ENCODE measurements around the gene KRTAP12-3.
"Not testable (repeated sequence)": the region's sequence is repeated elsewhere in the genome, so short reads cannot be mapped to it uniquely, and the experiment has no call there.

Gene KRTAP12-3

DNA sequence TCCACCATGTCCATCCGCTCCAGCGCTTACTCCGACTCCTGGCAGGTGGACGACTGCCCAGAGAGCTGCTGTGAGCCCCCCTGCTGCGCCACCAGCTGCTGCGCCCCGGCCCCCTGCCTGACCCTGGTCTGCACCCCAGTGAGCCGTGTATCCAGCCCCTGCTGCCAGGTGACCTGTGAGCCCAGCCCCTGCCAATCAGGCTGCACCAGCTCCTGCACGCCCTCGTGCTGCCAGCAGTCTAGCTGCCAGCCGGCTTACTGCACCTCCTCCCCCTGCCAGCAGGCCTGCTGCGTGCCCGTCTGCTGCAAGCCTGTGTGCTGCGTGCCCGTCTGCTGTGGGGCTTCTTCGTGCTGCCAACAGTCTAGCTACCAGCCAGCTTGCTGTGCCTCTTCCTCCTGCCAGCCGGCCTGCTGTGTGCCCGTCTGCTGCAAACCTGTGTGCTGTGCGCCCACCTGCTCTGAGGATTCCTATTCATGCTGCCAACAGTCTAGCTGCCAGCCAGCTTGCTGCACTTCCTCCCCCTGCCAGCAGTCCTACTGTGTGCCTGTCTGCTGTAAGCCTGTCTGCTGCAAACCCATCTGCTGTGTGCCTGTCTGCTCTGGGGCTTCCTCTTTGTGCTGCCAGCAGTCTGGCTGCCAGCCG lies 30.4 kb upstream of the KRTAP12-3 start:
- not testable (repeated sequence) for DNase-seq (ENCODE audit: low read depth in 2 of 2)

DNA sequence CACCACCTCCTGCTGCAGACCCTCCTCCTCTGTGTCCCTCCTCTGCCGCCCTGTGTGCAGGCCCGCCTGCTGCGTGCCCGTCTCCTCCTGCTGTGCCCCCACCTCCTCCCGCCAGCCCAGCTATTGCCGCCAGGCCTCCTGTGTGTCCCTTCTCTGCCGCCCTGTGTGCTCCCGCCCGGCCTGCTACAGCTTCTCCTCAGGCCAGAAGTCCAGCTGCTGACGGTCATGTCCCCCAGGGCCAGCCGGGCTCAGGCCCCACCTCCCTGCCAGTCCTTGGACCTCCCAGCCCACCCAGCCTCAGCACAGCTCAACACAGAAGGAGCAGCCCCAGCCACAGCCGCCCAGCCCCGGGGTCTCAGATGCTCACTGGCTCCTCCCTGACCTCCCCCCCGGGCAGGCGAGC lies 29.9 kb upstream of the KRTAP12-3 start:
- DNase-seq (ENCODE audit: low read depth in 2 of 2) = not testable (repeated sequence)

DNA sequence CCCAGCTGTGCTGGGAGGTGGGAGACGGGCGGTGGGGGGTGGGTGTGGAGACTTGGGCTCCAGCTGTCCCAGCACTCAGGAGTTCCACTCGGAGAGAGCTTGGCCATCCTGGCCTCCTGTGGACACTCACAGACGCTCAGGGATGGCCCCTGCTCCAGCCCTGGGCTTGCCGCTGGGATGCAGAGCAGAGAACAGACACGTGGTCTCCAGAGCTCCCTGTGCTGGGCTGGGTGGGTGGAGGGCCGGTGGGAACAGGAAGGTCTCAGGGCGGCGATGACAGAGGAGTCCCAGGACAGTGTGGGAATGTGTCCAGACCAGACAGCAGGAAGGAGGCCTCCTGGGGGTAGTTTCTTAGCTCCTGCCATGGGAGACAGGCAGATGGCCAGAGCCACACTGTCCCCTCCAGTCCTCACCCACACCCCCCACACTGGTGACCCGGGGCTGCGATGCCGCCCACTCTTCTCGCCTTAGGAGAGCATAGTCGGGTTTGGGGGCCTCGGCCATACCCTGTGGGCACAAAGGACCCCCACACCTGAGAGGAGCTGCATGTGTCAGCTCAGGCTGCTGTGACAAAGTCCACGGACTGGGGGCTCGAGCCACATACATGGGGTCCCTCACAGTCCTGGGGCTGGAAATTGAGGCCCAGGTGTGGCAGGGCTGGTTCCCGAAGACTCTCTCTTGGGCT lies 28.9 kb upstream of the KRTAP12-3 start:
- DNase-seq (ENCODE audit: low read depth in 2 of 2) = no peak

DNA sequence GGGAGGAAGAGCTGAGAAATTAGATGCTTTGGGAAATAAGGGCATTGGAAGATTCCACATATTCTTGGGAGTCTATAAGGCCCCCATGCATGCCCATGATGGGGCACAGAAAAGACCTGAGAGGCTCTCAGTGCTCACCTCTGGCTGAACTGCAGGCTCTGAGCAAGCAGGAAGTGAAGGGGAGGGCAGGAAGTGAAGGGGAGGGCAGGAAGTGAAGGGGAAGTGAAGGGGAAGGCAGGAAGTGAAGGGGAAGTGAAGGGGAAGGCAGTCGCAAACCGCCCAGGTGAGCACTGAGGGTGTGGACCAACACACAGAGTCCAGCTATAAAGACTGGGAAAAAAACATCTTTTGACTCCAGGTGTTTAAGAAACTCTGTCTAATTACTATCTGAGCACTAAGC lies 27.3 kb upstream of the KRTAP12-3 start:
- no peak for DNase-seq (ENCODE audit: low read depth in 2 of 2)

DNA sequence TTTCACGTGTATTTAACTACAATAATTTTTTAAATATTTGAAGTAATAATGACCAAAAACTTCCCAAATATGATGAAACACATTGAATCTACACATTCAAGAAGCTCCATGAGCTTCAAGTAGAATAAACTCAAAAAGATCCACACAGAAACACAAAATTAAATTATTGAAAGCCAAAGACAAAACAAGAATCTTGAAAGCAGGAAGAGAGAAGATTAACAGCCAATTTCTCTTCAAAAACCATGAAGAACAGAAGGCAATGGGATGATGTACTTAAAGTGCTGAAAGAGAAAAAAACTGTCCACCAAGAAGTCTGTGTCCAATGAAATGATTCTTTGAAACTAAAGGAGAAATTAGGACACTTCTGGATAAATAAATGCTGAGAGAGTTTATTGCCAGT lies 25.7 kb upstream of the KRTAP12-3 start:
- DNase-seq (ENCODE audit: low read depth in 2 of 2) = no peak

DNA sequence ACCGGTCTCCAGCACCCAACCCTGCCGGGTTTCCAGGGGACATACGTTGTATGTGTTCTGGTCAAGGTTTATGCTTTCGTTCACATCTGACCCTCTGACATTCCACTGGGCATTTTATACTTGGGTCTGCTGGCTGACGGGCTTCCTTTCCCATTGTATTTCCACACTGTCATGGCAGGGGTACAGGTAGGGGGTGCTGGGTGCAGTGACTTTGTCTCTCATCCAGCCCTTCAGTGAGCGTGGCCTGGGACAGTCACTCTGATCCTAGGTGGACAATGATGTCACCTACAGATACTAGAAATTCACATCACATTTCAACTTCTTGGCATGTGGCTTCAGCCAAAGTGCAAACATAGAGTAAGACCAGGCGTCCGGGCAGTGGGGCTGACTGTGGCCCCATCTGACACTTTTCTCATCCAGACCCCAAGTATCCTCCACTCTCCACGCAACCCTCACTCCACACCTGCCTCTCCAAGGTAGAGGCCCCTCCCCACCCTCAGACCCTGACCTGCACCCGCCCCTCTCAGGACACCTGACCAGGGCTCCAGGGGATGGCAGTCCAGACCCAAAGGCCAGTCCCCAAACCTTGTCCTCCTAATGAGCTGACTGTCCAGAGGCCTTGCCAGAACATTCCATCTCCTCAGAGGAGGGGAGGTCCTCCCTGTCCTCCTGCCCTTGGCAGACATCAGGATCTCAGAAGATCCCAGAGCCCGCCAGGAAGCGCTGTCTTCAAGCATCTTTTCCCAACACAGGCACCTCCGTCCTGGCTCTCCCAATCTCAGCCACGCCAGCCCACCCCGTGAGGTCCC lies 21.3 kb upstream of the KRTAP12-3 start:
- no peak for DNase-seq (ENCODE audit: low read depth in 2 of 2)

DNA sequence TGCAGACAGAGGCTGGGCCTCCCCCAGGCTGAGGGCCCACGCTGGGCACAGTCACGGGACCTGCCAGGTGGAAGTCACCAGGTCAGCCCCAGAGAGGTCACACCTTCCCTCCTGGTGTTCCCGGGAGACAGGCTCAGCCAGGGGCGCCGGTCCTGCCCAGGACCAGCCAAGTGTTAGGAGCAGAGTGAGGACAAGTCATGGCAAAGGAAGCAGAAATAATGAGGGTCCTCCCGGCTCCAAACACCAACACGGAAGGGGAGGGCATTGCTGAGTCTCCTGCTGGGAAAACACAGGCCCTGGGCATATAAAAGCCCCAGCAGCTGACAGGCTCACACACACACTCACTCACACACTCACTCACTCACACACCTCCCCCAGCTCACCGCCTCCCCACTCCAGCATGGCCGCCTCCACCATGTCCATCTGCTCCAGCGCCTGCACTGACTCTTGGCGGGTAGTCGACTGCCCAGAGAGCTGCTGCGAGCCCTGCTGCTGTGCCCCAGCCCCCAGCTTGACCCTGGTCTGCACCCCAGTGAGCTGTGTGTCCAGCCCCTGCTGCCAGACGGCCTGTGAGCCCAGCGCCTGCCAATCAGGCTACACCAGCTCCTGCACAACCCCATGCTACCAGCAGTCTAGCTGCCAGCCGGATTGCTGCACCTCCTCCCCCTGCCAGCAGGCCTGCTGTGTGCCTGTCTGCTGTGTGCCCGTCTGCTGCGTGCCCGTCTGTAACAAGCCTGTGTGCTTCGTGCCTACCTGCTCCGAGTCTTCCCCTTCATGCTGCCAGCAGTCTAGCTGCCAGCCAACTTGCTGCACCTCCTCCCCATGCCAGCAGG lies 20.5 kb upstream of the KRTAP12-3 start, which contains the start of gene KRTAP10-10:
TSS of gene KRTAP10-10 (plus strand) at position 339 of the 833 bp plus-strand sequence. CDS start at position 401, 62 bp downstream.
- no peak for DNase-seq (ENCODE audit: low read depth in 2 of 2)

DNA sequence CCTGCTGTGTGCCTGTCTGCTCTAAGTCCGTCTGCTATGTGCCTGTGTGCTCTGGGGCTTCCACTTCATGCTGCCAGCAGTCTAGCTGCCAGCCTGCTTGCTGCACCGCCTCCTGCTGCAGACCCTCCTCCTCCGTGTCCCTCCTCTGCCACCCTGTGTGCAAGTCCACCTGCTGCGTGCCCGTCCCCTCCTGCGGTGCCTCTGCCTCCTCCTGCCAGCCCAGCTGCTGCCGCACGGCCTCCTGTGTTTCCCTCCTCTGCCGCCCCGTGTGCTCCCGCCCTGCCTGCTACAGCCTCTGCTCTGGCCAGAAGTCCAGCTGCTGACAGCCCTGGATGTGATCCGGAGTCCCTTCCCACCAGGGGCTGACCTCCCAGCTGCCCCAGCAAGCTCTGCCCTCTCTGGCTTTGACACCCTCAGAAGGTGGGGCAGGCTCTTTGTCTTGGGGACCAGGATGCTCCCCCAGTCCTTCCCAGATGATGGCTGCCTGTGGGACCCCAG lies 19.8 kb upstream of the KRTAP12-3 start:
- not testable (repeated sequence) for DNase-seq (ENCODE audit: low read depth in 2 of 2)

DNA sequence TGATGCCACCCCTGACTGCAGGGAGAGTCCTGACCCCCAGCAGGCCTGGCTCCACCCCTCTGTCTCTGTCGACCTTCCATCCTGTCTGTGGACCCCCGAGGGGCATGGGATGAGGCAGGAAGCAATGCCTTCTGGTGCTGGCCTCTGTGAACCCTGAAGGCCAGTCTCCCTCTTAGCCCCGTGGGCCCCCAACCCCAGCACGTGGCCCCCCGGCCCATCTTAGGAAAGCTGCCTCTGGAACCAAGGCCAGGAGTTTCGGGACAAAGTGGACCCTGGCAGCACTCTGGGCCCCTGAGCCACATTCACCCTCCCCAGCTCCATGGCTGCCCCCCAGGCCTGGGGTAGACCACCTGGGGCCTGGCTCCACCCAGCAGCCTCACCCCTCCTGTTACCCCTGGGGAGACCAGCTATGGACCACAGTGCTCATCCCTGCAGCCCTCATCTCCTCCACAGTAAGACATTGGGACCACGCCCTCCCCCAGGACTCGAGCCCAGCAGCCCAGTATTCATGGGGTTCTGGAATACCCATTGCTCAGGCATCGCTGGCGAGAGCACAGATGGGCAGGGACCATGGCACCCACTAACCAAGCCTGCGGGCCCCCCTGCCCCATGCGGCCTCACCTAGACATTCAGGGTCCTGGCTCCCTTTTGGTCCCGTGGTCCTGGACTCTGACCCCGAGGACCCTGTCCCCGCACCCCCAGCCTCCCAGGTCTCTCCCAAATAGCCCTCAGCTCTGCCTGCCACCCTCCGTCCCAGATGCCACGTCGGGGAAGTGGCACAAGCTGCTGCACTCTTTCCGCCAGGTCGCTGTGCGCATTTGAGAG lies 19.0 kb upstream of the KRTAP12-3 start:
- not testable (repeated sequence) for DNase-seq (ENCODE audit: low read depth in 2 of 2)

DNA sequence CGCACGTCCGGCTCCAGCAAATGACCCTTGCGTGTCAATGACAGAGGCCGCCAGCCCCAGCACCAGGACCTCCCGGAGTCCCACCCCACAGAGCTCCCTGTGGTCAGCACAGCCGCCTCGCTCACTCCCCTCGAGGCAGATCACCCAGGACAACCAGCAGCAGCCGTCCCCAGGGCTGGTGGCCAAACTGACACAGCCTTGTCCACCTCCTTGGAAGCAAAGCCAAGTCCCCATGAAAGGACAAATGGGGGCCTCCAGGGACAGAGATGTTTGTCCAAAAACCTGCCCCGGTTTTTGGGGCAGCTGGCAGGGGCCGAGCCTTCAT lies 18.4 kb upstream of the KRTAP12-3 start:
- DNase-seq (ENCODE audit: low read depth in 2 of 2) = no peak

DNA sequence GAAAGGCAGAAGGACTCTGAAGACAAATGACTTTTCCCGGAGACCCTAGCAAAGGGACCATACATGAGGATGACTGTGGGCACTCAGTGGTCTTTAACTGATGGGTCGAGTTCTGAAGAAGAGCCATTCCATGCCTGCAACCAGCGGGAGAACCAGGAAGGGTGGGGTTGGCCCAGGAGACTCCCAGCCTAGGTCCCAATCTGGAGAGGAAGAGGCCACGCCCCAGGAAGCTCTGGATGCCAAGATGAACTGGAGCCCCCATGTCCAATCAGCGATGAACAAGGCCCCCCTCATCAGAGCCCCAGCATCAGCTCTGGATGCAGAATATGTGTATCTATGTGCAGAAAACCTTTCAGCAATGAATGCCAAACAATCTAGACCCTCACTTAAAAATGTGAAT lies 17.0 kb upstream of the KRTAP12-3 start:
- no peak for DNase-seq (ENCODE audit: low read depth in 2 of 2)

DNA sequence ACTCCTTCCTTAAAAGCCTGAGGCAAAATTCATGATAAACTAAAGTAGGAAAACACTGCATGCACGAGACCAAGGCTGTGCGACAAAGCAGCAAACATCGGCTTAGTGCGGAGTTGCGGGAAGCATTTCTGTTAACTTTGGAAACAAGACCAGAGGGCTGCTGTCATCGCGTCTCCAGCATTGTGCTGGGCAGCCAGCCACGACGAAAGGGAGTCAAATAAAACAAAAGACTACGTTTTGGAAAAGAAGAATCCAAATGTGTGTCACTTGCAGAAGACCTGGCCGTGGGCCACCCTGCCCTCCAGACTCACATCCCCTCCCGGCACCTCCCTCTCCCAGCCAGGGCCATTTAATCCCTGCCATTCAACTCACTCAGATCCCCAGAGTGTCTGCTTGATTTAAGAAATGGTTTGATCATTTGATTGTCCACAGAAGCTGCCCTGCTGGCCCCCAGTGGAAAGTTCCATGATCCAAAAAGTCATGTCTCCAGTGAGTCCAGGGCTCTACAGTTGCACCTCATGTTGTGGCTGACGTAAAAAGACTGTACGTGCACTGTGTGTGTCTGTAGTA lies 13.9 kb upstream of the KRTAP12-3 start:
- no peak for DNase-seq (ENCODE audit: low read depth in 2 of 2)

DNA sequence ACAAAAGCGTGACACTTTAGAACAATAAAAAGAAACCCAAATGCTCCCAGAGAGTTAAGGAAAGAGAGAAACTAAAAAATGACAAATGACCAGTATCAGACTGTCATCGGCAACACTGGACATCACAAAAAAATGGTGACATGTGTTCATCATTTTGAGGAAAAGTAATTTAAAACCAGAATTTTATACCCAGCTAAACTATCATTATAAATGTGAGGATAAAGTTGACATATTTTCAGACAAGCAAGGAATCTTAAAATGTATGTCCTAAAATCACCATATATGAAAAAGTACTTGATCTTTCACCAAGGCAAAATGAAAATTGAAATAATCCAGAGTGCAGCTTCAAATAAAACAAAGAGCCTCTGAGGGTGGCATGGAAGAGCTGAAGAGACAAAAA lies 12.9 kb upstream of the KRTAP12-3 start:
- DNase-seq (ENCODE audit: low read depth in 2 of 2) = no peak

DNA sequence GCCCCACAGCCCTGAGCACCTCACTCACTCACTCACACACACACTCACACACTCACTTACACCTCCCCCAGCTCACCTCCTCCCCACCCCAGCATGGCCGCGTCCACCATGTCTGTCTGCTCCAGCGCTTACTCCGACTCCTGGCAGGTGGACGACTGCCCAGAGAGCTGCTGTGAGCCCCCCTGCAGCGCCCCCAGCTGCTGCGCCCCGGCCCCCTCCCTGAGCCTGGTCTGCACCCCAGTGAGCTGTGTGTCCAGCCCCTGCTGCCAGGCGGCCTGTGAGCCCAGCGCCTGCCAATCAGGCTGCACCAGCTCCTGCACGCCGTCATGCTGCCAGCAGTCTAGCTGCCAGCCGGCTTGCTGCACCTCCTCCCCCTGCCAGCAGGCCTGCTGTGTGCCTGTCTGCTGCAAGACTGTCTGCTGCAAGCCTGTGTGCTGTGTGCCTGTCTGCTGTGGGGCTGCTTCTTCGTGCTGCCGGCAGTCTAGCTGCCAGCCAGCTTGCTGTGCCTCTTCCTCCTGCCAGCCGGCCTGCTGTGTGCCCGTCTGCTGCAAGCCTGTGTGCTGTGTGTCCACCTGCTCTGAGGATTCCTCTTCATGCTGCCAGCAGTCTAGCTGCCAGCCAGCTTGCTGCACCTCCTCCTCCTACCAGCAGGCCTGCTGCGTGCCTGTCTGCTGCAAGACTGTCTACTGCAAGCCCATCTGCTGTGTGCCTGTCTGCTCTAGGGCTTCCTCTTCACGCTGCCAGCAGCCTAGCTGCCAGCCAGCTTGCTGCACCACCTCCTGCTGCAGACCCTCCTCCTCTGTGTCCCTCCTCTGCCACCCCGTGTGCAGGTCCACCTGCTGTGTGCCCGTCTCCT lies 11.1 kb upstream of the KRTAP12-3 start, which contains the start of gene KRTAP10-11:
TSS of gene KRTAP10-11 (plus strand) at position 49 of the 856 bp plus-strand sequence. CDS start at position 94, 45 bp downstream.
- not testable (repeated sequence) for DNase-seq (ENCODE audit: low read depth in 2 of 2)

DNA sequence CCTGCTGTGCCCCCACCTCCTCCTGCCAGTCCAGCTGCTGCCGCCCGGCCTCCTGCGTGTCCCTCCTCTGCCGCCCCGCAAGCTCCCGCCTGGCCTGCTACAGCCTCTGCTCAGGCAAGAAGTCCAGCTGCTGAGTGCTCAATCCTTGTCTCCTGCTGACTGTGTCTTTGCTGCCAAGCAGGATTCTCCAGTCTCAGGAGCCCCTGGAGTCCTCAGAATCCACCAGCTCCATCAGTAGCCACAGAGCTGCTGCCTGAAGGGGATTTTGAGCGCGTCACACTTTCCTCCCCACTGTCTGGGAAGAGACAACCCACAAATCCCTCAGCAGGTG lies 10.5 kb upstream of the KRTAP12-3 start:
- no peak for DNase-seq (ENCODE audit: low read depth in 2 of 2)

DNA sequence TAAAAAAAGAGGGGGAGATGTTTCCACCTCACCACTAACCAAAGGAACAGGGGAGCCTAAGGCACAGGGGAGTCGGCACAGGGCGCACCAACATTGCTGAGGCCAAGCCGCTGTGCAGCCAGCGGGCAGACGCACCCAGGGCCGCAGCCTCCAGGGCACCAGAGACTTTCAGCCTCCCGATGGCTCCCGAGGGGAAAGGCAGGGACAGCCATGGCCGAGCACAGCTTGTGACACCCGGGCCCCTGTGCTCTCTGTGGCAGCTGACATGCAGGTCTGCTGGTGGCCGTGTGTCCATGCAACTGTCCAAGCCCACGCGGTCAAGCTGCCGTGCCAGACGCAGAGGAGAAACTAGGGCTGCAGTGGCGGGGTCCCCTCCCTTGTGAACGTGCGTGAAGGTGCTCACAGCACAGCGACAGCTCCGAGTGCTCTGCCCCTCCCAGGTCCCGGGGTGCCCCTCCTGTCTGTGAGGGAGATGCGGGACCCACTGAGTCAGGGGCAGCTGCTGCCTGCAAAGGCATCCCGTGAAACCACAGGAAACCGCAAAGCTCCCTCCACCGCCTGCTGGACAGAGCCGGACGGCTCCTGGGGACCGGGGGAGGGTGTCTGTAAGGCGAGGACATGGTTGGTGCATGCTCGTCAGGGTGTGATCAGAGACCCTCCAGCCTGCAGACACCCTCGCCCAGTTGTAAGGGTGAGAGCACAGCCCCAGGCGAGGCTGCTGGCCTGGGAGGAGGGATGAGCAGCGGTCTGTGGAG lies 9.0 kb upstream of the KRTAP12-3 start:
- DNase-seq (ENCODE audit: low read depth in 2 of 2) = no peak

DNA sequence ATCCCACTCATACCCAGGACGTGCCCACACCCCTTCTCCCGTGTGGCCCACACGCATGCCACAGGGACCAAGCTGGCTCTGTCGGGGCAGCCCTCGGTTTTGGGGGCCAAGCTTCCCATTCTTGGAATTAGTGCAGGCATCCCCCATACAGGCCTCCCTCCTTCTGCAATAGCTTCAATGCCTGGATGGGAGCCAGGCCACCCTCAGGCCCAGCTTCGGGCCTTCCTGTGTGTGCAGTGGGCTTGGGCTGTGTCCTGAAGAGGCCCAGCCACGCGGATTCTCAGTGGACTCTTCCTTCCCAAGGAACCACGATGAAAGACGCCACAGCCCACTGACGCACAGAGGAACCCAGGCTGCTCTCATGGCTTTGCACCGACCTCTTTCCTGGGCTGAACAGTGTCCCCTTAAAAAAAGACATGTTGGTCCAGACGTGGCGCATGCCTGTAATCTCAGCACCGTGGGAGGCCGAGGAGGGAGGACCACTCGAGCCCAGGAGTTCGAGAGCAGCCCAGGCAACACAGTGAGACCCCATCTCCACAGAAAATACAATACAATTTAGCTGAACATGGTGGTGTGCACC lies 8.1 kb upstream of the KRTAP12-3 start:
- no peak for DNase-seq (ENCODE audit: low read depth in 2 of 2)

DNA sequence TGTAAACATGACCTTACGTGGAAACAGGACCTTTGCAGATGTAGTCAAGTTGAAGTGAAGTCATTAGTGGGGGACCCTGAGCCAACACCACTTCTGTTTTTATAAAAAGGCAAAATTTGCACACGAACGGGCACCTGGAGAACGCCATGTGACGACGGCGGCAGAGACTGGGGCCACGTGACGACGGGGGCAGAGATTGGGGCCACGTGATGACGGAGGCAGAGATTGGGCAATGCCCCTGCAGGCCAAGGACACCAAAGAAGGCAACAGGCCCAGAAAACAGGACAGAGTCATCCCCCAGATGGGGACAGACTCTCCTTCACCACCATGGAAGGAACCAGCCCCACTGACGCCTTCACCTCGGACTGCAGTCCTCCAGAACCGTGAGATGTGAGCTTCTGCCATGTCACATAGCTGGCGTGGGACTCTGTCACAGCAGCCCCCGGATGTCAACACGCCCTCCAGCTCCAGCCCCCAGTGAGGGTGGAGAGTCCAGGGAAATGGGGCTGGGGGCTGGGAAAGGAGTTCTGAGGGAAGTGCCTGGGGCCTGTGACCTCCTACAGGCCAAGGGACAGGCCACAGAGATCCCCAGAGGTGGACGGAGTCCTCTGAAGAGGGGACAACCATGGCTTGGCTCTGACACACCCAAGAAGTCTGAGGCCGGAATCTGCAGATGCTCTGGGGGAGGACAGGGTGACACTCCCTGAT lies 7.3 kb upstream of the KRTAP12-3 start:
- no peak for DNase-seq (ENCODE audit: low read depth in 2 of 2)
